Natural killer cell (primary cell): ENCODE measurements around the gene CHID1. TPM values are rescaled to one million over a fixed set of nuclear protein-coding genes. Genes with fewer than 3 reads are reported as not detected.

Source experiments
- ATAC-seq, 3 donors: fragments of 150-1000 bp in 2 of 3; fragments of 200-7000 bp in 1 of 3; cut with Tn5 transposase; 1 replicate in 1 of 3; 2 replicates in 2 of 3; pipeline ENCODE4 v1.10.0; 2021; ENCODE audit warnings: mild to moderate bottlenecking in 2 of 3, moderate library complexity in 2 of 3
- DNase-seq, 2 donors: peaks; one replicate each; pipeline versions ENCODE4 v3.0.0 to v3.0.0-alpha.2; 2013 to 2021; ENCODE audit warnings: mixed read lengths in 1 of 2
- H3K27ac ChIP-seq: one replicate; pipeline ENCODE4 v1.5.1; 2013; ENCODE audit warnings: mild to moderate bottlenecking, low read length
- H3K27me3 ChIP-seq: one replicate; pipeline ENCODE4 v1.6.1; 2013; ENCODE audit warnings: low read length; ENCODE audit not compliant: control insufficient read depth, insufficient read depth
- H3K36me3 ChIP-seq: one replicate; pipeline ENCODE4 v1.6.1; 2013; ENCODE audit warnings: low read length; ENCODE audit not compliant: control insufficient read depth, insufficient read depth
- H3K4me1 ChIP-seq: one replicate; pipeline ENCODE4 v1.6.1; 2013; ENCODE audit warnings: low read length; ENCODE audit not compliant: control insufficient read depth, insufficient read depth
- H3K4me3 ChIP-seq: one replicate; pipeline ENCODE4 v1.5.1; 2013; ENCODE audit warnings: low read length
- H3K9me3 ChIP-seq: one replicate; pipeline ENCODE4 v1.6.1; 2013; ENCODE audit warnings: low read length; ENCODE audit not compliant: control insufficient read depth, insufficient read depth
- H3K27ac Mint-ChIP-seq, 2 donors: one replicate each; pipeline ENCODE4 v1.8.0; 2022; ENCODE audit warnings: mild to moderate bottlenecking in 2 of 2, mixed read lengths in 2 of 2, moderate library complexity in 1 of 2
- H3K27me3 Mint-ChIP-seq, 2 donors: one replicate each; pipeline ENCODE4 v1.8.0; 2022; ENCODE audit warnings: low read depth in 2 of 2, mixed read lengths in 2 of 2
- H3K36me3 Mint-ChIP-seq: one replicate; pipeline ENCODE4 v1.8.0; 2022; ENCODE audit warnings: mixed read lengths
- H3K4me1 Mint-ChIP-seq, 2 donors: one replicate each; pipeline ENCODE4 v1.8.0; 2022; ENCODE audit warnings: mixed read lengths in 2 of 2
- H3K4me3 Mint-ChIP-seq: one replicate; pipeline ENCODE4 v1.8.0; 2022; ENCODE audit warnings: mild to moderate bottlenecking, moderate library complexity, mixed read lengths
- H3K9me3 Mint-ChIP-seq, 2 donors: one replicate each; pipeline ENCODE4 v1.8.0; 2022; ENCODE audit warnings: mixed read lengths in 2 of 2
- WGBS: methylation state at CpG from one replicate; pipeline ENCODE4 v1.1.7; 2013; ENCODE audit warnings: missing lambda C conversion rate; ENCODE audit not compliant: insufficient coverage; 5-methylcytosine and 5-hydroxymethylcytosine counted together
- intact Hi-C: fragments of 100-400 bp; cut with micrococcal nuclease; formaldehyde crosslinking; loops from one replicate; pipeline ENCODE4 v1.14.2; 2022
- total RNA-seq, 4 donors: library from RNA; stranded (reverse); fragments of 120-200 nt in 1 of 4; gene quantifications; one replicate each; pipeline versions ENCODE4 v1.2.3 to v1.2.4, GENCODE V29; 2013 to 2022
- TF ChIP-seq, protein P1 (sequence below): fragments of 200-600 bp; IDR thresholded peaks from one replicate; pipeline ENCODE4 v1.8.0; 2022; ENCODE audit warnings: antibody characterized with exemption

Gene CHID1
- total RNA-seq, 3 donors from 2014 or later (not counting 1 experiment from before 2014, with no cell fraction given): 32.6 to 40.3 (median 33.2) TPM

DNA sequence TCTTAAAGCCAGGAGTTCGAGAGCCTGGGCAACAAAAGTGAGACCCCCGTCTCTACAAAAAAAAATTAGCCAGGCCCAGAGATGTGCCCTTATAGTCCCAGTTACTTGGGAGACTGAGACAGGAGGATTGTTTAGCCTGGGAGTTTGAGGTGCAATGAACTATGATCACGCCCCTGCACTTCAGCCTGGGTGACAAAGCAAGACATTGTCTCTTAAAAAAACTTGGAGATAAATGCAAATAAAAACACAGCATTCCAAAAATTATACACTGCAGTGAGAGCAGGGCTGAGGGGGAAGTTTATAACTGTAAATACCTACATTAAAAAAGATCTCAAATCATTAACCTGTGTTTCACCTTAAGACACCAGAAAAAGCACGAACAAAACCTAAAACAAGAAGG lies 37.1 kb upstream of the CHID1 start:
- Mint-ChIP-seq H3K36me3 (peaks cover 8% of the 10 kb centered on the region), H3K27me3 (no peaks in the 10 kb centered on the region), H3K27ac (no peak overlapping the region), H3K9me3 (peaks cover 0 to 2% of the 10 kb centered on the region in 2 donors), H3K4me1 (peaks cover 31% of the 10 kb centered on the region in 2 donors), H3K4me3 (no peak overlapping the region)
- ATAC-seq: no peak
- no peak overlapping the region for H3K27ac ChIP-seq
- WGBS: 96% methylated on average over 4 of the region's 4 CpGs
- H3K4me3 ChIP-seq: no peak overlapping the region
- DNase-seq: no peak
- intact Hi-C loops: loop anchor here (10.0 kb wide), 1 partner anchor 67 kb away; no protein-coding TSS in a partner anchor
- TF ChIP-seq, protein P1, sequence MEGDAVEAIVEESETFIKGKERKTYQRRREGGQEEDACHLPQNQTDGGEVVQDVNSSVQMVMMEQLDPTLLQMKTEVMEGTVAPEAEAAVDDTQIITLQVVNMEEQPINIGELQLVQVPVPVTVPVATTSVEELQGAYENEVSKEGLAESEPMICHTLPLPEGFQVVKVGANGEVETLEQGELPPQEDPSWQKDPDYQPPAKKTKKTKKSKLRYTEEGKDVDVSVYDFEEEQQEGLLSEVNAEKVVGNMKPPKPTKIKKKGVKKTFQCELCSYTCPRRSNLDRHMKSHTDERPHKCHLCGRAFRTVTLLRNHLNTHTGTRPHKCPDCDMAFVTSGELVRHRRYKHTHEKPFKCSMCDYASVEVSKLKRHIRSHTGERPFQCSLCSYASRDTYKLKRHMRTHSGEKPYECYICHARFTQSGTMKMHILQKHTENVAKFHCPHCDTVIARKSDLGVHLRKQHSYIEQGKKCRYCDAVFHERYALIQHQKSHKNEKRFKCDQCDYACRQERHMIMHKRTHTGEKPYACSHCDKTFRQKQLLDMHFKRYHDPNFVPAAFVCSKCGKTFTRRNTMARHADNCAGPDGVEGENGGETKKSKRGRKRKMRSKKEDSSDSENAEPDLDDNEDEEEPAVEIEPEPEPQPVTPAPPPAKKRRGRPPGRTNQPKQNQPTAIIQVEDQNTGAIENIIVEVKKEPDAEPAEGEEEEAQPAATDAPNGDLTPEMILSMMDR: no peak
- no peaks in the 10 kb centered on the region for H3K27me3 ChIP-seq
- peaks cover 11% of the 10 kb centered on the region for H3K36me3 ChIP-seq
- peaks cover 10% of the 10 kb centered on the region for H3K9me3 ChIP-seq
- no peaks in the 10 kb centered on the region for H3K4me1 ChIP-seq

DNA sequence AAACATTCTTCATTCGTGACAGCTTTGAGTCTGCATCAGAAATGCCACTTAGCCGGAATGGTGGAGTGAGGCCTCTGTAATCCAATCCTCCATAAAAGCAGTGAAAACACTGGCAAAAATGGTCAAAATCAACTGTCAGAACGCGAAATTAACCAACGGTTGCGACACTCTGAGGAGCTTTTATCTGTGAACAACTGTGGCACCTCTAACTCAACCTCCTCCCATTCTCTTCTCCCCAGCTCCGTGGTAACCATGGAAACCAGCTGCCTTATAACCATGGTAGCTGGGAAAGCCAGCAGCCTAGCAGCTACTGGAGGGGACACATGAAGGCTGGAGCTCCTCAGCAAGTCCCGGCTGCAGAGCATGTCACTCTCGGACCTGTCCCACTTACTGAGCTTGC lies 35.4 kb upstream of the CHID1 start:
- H3K4me3 Mint-ChIP-seq: no peak overlapping the region
- intact Hi-C loops: loop anchor here (10.0 kb wide), 1 partner anchor 69 kb away; no protein-coding TSS in a partner anchor
- TF ChIP-seq, protein P1: no peak
- 80% methylated on average over 9 of the region's 9 CpGs for WGBS
- peaks cover 10% of the 10 kb centered on the region for H3K9me3 ChIP-seq
- no peaks in the 10 kb centered on the region for H3K27me3 Mint-ChIP-seq
- peaks cover 8% of the 10 kb centered on the region for H3K36me3 Mint-ChIP-seq
- no peaks in the 10 kb centered on the region for H3K27me3 ChIP-seq
- no peak overlapping the region for H3K4me3 ChIP-seq
- peaks cover 0 to 2% of the 10 kb centered on the region in 2 donors for H3K9me3 Mint-ChIP-seq
- H3K4me1 Mint-ChIP-seq: peaks cover 36 to 37% of the 10 kb centered on the region in 2 donors
- no peak overlapping the region for H3K27ac ChIP-seq
- DNase-seq: no peak
- H3K36me3 ChIP-seq: peaks cover 11% of the 10 kb centered on the region
- no peaks in the 10 kb centered on the region for H3K4me1 ChIP-seq
- no peak overlapping the region for H3K27ac Mint-ChIP-seq
- ATAC-seq: no peak

DNA sequence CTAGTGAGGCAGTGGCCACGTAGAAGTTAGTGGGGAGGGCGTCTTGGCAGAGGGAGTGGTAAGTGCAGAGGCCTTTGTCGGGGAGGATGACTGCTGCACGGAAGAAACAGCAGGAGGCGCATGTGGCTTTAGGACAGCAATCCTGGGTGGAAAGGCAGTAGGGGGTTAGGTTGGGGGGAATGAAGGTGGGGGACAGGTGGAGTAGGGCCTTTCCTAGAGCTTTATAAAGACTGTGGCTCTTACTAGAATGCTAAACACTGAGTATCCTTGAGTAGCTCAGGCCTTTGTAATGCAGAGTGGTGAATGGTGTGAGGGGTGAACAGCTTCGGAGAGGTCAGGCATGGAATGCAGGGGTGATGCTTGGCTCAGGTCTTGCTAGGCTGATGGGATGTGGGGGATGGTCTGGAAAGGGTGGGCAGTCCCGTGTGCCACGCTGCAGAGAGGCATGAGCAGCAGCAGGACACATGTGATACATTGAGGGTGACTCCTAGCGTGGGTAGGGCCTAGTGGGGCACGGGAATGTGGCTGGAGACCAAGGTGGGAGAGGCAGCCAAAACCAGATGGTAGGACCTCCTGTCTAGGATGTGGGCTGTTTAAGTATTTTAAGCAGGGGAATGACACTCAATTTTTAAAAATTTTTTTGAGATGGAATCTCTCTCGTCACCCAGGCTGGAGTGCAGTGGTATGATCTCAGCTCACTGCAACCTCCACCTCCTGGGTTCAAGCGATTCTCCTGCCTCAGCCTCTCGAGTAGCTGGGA lies 34.3 kb upstream of the CHID1 start:
- Mint-ChIP-seq H3K36me3 (peaks cover 8% of the 10 kb centered on the region), H3K9me3 (peaks cover 0 to 1% of the 10 kb centered on the region in 2 donors), H3K27me3 (no peaks in the 10 kb centered on the region), H3K4me3 (no peak overlapping the region), H3K27ac (peak overlapping the region in 1 of 2 donors; percentile 5), H3K4me1 (peaks cover 47 to 48% of the 10 kb centered on the region in 2 donors)
- H3K4me3 ChIP-seq: no peak overlapping the region
- peaks cover 10% of the 10 kb centered on the region for H3K9me3 ChIP-seq
- peaks cover 11% of the 10 kb centered on the region for H3K36me3 ChIP-seq
- no peak for ATAC-seq
- peaks cover 5% of the 10 kb centered on the region for H3K4me1 ChIP-seq
- WGBS: 88% methylated on average over 12 of the region's 13 CpGs
- intact Hi-C loops: loop anchor here (10.0 kb wide), 1 partner anchor 70 kb away; no protein-coding TSS in a partner anchor
- TF ChIP-seq, protein P1: no peak
- DNase-seq: no peak
- H3K27ac ChIP-seq: no peak overlapping the region
- no peaks in the 10 kb centered on the region for H3K27me3 ChIP-seq
